ENCODE results near the gene DCTN5.

DCTN5 gene

DNA sequence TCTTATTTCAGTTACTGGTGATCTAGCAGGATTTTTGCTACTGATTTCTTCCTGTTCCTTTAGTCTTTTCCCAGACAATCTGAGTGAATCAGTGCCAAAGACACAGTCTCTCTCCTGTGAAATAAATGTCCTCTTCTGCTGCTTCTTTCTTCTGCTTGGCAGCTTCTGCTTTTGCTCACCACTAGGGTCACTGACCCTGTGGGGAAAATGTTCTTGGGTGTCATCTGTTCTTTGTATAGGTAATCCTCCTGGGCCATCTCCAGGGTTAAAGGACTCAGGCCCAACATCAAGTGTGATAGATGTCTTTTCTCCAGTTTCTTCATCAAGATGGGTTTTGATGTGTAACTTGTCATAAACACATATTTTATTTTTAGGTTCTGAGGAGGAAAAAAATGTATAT, 5.3 kb upstream of the DCTN5 start:
- Histone ChIP-seq H2BK12ac (ENCODE audit: low read length in 2 of 2) (no peak overlapping the region), H3K36me3 (ENCODE audit: control insufficient read depth in 1 of 2, insufficient read depth in 2 of 2, low read depth in 1 of 2, low read length in 2 of 2) (peaks cover 15 to 66% of the 10 kb centered on the region in 2 experiments), H3K4me1 (ENCODE audit: control insufficient read depth, insufficient read depth, low read depth, low read length) (peaks cover 9% of the 10 kb centered on the region), H2AFZ (ENCODE audit: low read depth, low read length) (no peak overlapping the region), H2BK15ac (ENCODE audit: low read depth, poor library complexity, severe bottlenecking) (no peak overlapping the region), H3K4ac (ENCODE audit: low read depth in 1 of 2, low read length in 2 of 2) (no peak overlapping the region), H2AK5ac (ENCODE audit: low read length, severe bottlenecking) (no peak overlapping the region), H3K23ac (ENCODE audit: low read length in 2 of 2) (no peak overlapping the region), H3K27me3 (ENCODE audit: control insufficient read depth in 1 of 2, insufficient read depth in 1 of 2, low read length in 2 of 2) (no peaks in the 10 kb centered on the region), H3K4me2 (ENCODE audit: low read length, poor library complexity, severe bottlenecking) (no peak overlapping the region), H3K9me3 (ENCODE audit: control insufficient read depth, low read length) (no peaks in the 10 kb centered on the region), H4K91ac (ENCODE audit: low read length) (no peak overlapping the region), H3K79me1 (replicated peaks; ENCODE audit: low read length, poor library complexity, severe bottlenecking) (peaks cover 23% of the 10 kb centered on the region), H3K27ac (ENCODE audit: low read length, poor library complexity, severe bottlenecking) (no peak overlapping the region), H3K18ac (ENCODE audit: low read depth in 1 of 2, low read length in 2 of 2) (no peak overlapping the region), H3K14ac (ENCODE audit: low read length in 2 of 2) (no peak overlapping the region), H2BK120ac (ENCODE audit: low read depth, low read length) (no peak overlapping the region), H3K9ac (ENCODE audit: low read length) (no peak overlapping the region), H4K8ac (ENCODE audit: low read length) (no peak overlapping the region), H2BK5ac (ENCODE audit: low read depth, low read length, poor library complexity, severe bottlenecking) (no peak overlapping the region), H3K4me3 (ENCODE audit: insufficient read depth in 1 of 2, low read depth in 1 of 2, low read length in 2 of 2) (no peak overlapping the region)
- peak; percentile 15 for DNase-seq

DNA sequence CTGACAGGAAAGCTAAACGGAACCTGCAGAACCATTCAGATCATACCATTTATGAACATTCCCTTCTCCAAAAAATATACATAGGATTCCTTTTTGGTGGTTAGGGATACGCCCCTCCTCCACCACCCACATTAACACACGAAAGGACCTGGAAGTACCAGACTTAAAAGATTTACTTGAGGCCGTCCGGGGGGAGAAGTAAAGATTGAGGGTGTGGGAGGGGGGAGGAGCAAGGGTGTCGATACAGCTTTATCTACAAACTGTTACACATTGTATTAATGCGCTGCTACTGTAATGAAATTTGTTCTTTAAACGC, 693 bp upstream of the DCTN5 start:
- no peak overlapping the region for H2BK15ac ChIP-seq (ENCODE audit: low read depth, poor library complexity, severe bottlenecking)
- H2AFZ ChIP-seq (ENCODE audit: low read depth, low read length) = peak overlapping the region; percentile 43
- peak overlapping the region; percentile 97 for H3K9ac ChIP-seq (ENCODE audit: low read length)
- no peak overlapping the region for H2AK5ac ChIP-seq (ENCODE audit: low read length, severe bottlenecking)
- H3K14ac ChIP-seq (ENCODE audit: low read length in 2 of 2) = peak overlapping the region in 1 of 2 experiments; percentile 11
- peak overlapping the region; percentile 80 for H3K4me2 ChIP-seq (ENCODE audit: low read length, poor library complexity, severe bottlenecking)
- peak overlapping the region; percentile 79 to 96 for H3K4me3 ChIP-seq (ENCODE audit: insufficient read depth in 1 of 2, low read depth in 1 of 2, low read length in 2 of 2)
- WGBS = 17% methylated on average over 1 of the region's 8 CpGs
- no peak overlapping the region for H2BK5ac ChIP-seq (ENCODE audit: low read depth, low read length, poor library complexity, severe bottlenecking)
- H3K27me3 ChIP-seq (ENCODE audit: control insufficient read depth in 1 of 2, insufficient read depth in 1 of 2, low read length in 2 of 2) = no peaks in the 10 kb centered on the region
- H3K79me1 ChIP-seq (replicated peaks; ENCODE audit: low read length, poor library complexity, severe bottlenecking) = peaks cover 17% of the 10 kb centered on the region
- H4K8ac ChIP-seq (ENCODE audit: low read length) = peak overlapping the region; percentile 52
- no peak for DNase-seq
- H3K27ac ChIP-seq (ENCODE audit: low read length, poor library complexity, severe bottlenecking) = peak overlapping the region; percentile 31
- peak overlapping the region; percentile 58 to 93 for H3K18ac ChIP-seq (ENCODE audit: low read depth in 1 of 2, low read length in 2 of 2)
- H3K4ac ChIP-seq (ENCODE audit: low read depth in 1 of 2, low read length in 2 of 2) = peak overlapping the region; percentile 79 to 97
- peaks cover 14% of the 10 kb centered on the region for H3K4me1 ChIP-seq (ENCODE audit: control insufficient read depth, insufficient read depth, low read depth, low read length)
- peak overlapping the region; percentile 52 for H4K91ac ChIP-seq (ENCODE audit: low read length)
- H3K36me3 ChIP-seq (ENCODE audit: control insufficient read depth in 1 of 2, insufficient read depth in 2 of 2, low read depth in 1 of 2, low read length in 2 of 2) = peaks cover 20 to 48% of the 10 kb centered on the region in 2 experiments
- no peak overlapping the region for H2BK120ac ChIP-seq (ENCODE audit: low read depth, low read length)
- no peak overlapping the region for H2BK12ac ChIP-seq (ENCODE audit: low read length in 2 of 2)
- no peak overlapping the region for H3K23ac ChIP-seq (ENCODE audit: low read length in 2 of 2)
- no peaks in the 10 kb centered on the region for H3K9me3 ChIP-seq (ENCODE audit: control insufficient read depth, low read length)

DNA sequence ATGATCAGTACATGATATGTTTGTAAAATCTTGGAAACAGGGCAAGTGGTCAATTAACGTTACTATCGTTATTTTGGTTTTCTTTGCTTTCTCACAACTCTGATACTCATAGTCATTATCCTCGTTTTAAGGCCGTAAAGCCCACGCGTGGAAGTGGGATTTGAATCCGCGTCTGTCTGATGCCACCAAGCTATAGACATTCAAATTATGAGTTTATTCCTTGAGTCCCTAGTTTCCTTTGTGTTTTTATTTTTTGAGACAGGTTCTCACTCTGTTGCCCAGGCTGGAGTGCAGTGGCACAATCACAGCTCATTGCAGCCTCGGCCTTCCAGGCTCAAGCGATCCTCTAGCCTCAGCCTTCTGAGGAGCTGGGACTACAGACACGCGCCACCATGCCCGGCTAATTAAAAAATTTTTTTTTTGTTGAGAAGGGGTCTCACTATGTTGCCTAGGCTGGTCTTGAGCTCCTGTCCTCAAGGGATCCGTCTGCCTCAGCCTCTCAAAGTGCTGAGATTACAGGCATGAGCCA, 1.0 kb downstream of the DCTN5 start:
- 77% methylated on average over 14 of the region's 14 CpGs for WGBS

DNA sequence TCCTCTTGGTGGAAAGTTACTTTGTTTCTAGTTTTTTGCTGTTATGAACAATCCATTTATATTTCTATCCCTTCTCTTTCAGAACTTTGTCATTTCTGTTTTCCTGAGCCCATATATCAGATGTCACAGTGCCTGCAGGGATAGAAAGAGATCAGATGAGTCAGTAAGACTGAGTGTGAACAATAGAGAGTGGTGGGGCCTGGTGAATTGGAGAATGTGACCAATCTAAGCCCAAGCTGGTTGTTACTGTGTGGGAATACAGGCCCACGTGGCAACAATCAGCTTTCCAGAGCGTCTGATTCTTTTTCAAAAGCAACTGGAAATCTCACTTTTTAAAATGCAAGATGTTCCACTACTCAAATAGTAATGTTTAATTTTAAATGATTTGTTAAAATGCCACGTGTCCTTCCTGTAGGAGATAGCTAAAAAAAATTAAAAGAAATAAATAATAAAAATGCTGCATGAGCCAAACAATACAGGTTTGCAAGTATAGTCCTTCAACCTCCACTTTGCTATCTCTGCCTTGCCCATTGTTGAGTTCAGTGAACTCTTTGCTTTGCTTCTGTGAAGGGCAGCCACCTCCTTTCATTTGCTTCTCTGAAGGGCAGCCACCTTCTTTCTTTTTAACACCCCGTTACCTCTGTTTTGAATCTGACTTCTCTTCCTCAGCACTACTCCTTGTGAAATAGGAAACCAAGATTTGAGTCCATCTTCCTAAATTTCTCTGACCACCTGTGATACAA, 9.6 kb downstream of the DCTN5 start:
- peaks cover 20 to 80% of the 10 kb centered on the region in 2 experiments for H3K36me3 ChIP-seq (ENCODE audit: control insufficient read depth in 1 of 2, insufficient read depth in 2 of 2, low read depth in 1 of 2, low read length in 2 of 2)
- DNase-seq = no peak
- H3K23ac ChIP-seq (ENCODE audit: low read length in 2 of 2) = no peak overlapping the region
- H3K9ac ChIP-seq (ENCODE audit: low read length) = no peak overlapping the region
- no peak overlapping the region for H2BK5ac ChIP-seq (ENCODE audit: low read depth, low read length, poor library complexity, severe bottlenecking)
- H3K4ac ChIP-seq (ENCODE audit: low read depth in 1 of 2, low read length in 2 of 2) = no peak overlapping the region
- no peaks in the 10 kb centered on the region for H3K4me1 ChIP-seq (ENCODE audit: control insufficient read depth, insufficient read depth, low read depth, low read length)
- H3K4me3 ChIP-seq (ENCODE audit: insufficient read depth in 1 of 2, low read depth in 1 of 2, low read length in 2 of 2) = no peak overlapping the region
- H3K79me1 ChIP-seq (replicated peaks; ENCODE audit: low read length, poor library complexity, severe bottlenecking) = peaks cover 10% of the 10 kb centered on the region
- no peak overlapping the region for H2BK12ac ChIP-seq (ENCODE audit: low read length in 2 of 2)
- H4K8ac ChIP-seq (ENCODE audit: low read length) = no peak overlapping the region
- H2BK120ac ChIP-seq (ENCODE audit: low read depth, low read length) = no peak overlapping the region
- H3K27ac ChIP-seq (ENCODE audit: low read length, poor library complexity, severe bottlenecking) = no peak overlapping the region
- no peaks in the 10 kb centered on the region for H3K9me3 ChIP-seq (ENCODE audit: control insufficient read depth, low read length)
- H3K18ac ChIP-seq (ENCODE audit: low read depth in 1 of 2, low read length in 2 of 2) = no peak overlapping the region
- H2AK5ac ChIP-seq (ENCODE audit: low read length, severe bottlenecking) = no peak overlapping the region
- H3K4me2 ChIP-seq (ENCODE audit: low read length, poor library complexity, severe bottlenecking) = no peak overlapping the region
- H2AFZ ChIP-seq (ENCODE audit: low read depth, low read length) = no peak overlapping the region
- WGBS = 100% methylated on average over 1 of the region's 4 CpGs
- H2BK15ac ChIP-seq (ENCODE audit: low read depth, poor library complexity, severe bottlenecking) = no peak overlapping the region
- H4K91ac ChIP-seq (ENCODE audit: low read length) = no peak overlapping the region
- no peaks in the 10 kb centered on the region for H3K27me3 ChIP-seq (ENCODE audit: control insufficient read depth in 1 of 2, insufficient read depth in 1 of 2, low read length in 2 of 2)
- H3K14ac ChIP-seq (ENCODE audit: low read length in 2 of 2) = no peak overlapping the region

More for the DNA sequence above, 1.0 kb downstream of the DCTN5 start:
- H3K36me3 ChIP-seq (ENCODE audit: control insufficient read depth in 1 of 2, insufficient read depth in 2 of 2, low read depth in 1 of 2, low read length in 2 of 2) = peaks cover 19 to 46% of the 10 kb centered on the region in 2 experiments
- peaks cover 17% of the 10 kb centered on the region for H3K79me1 ChIP-seq (replicated peaks; ENCODE audit: low read length, poor library complexity, severe bottlenecking)
- H2BK15ac ChIP-seq (ENCODE audit: low read depth, poor library complexity, severe bottlenecking) = no peak overlapping the region
- peaks cover 14% of the 10 kb centered on the region for H3K4me1 ChIP-seq (ENCODE audit: control insufficient read depth, insufficient read depth, low read depth, low read length)
- peak overlapping the region; percentile 79 for H3K4me2 ChIP-seq (ENCODE audit: low read length, poor library complexity, severe bottlenecking)
- peak overlapping the region; percentile 49 for H4K8ac ChIP-seq (ENCODE audit: low read length)
- peak; percentile 12 for DNase-seq
- H3K18ac ChIP-seq (ENCODE audit: low read depth in 1 of 2, low read length in 2 of 2) = no peak overlapping the region
- peak overlapping the region; percentile 96 to 99 for H3K4me3 ChIP-seq (ENCODE audit: insufficient read depth in 1 of 2, low read depth in 1 of 2, low read length in 2 of 2)
- H2BK120ac ChIP-seq (ENCODE audit: low read depth, low read length) = no peak overlapping the region
- no peak overlapping the region for H3K23ac ChIP-seq (ENCODE audit: low read length in 2 of 2)
- no peak overlapping the region for H2AFZ ChIP-seq (ENCODE audit: low read depth, low read length)
- no peak overlapping the region for H3K4ac ChIP-seq (ENCODE audit: low read depth in 1 of 2, low read length in 2 of 2)
- no peak overlapping the region for H4K91ac ChIP-seq (ENCODE audit: low read length)
- no peaks in the 10 kb centered on the region for H3K9me3 ChIP-seq (ENCODE audit: control insufficient read depth, low read length)
- no peak overlapping the region for H3K27ac ChIP-seq (ENCODE audit: low read length, poor library complexity, severe bottlenecking)
- H3K14ac ChIP-seq (ENCODE audit: low read length in 2 of 2) = no peak overlapping the region
- peak overlapping the region; percentile 97 for H3K9ac ChIP-seq (ENCODE audit: low read length)
- H2BK5ac ChIP-seq (ENCODE audit: low read depth, low read length, poor library complexity, severe bottlenecking) = no peak overlapping the region
- H3K27me3 ChIP-seq (ENCODE audit: control insufficient read depth in 1 of 2, insufficient read depth in 1 of 2, low read length in 2 of 2) = no peaks in the 10 kb centered on the region
- no peak overlapping the region for H2BK12ac ChIP-seq (ENCODE audit: low read length in 2 of 2)
- no peak overlapping the region for H2AK5ac ChIP-seq (ENCODE audit: low read length, severe bottlenecking)

All from mesenchymal stem cell (in vitro differentiated cells and primary cell).